Urothelium cell line (cell line): Measurements from ENCODE around the gene EPHA6.
"Not testable (repeated sequence)": the region's sequence is repeated elsewhere in the genome, so short reads cannot be mapped to it uniquely, and the experiment has no call there.

Source experiments
- DNase-seq: peaks from one replicate; pipeline ENCODE4 v3.0.0; 2011; ENCODE audit warnings: low spot score, mixed read lengths
- FAIRE-seq: peaks from 2 replicates; lab custom pipeline; 2011; peaks lifted over from hg19 to GRCh38; lab: Jason Lieb, UNC

Gene EPHA6

DNA sequence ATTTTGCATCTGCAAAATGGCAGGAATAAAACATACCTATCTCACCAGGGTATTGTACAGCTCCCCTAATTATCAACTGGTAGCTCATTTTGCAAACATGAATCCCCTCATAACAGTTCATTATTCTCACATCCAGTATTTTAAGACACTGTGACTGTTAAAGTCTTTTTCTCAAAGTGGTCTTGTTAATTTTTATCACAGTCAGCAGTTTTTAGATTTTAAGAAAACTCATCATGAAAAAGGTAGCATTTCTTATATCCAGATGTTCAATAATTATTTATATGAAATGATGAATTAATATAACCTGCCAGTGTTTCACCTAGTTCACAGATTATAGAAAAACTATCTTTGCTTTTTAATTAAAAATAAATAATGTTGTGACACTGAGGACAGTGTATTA, 595.2 kb downstream of the EPHA6 start:
- FAIRE-seq = no peak

DNA sequence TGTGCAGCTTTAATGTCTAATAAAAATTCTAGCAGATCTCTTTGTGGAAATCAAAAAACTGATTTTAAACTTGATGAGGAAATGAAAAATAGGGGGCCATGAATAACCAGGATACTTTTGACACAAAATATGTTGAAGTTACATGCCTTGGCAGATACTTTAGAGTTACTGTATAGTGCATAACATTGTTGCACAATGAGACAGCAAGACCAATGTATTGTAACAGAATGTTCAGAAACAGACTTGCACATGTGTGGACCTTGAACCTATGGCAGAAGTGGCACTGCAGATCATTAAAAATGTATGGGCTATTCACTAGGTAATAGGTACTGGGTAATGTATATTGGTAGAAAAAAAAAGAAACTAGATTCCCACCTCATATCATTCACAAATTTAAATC, 607.2 kb downstream of the EPHA6 start:
- DNase-seq (no peak), FAIRE-seq (no peak)

More for the DNA sequence above, 595.2 kb downstream of the EPHA6 start:
- no peak for DNase-seq

DNA sequence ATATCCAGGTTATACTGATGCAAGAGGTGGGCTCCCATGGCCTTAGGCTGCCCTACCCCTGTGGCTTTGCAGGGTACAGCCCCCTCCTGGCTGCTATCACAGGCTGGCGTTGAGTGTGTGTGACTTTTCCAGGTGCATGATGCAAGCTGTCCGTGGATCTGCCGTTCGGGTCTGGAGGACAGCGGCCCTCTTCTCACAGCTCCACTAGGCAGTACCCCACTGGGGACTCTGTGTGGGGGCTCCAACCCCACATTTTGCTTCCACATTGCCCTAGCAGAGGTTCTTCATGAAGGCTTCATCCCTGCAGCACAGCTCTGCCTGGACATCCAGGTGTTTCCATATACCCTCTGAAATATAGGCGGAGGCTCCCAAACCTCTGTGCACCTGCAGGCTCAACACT, 610.6 kb downstream of the EPHA6 start:
- DNase-seq (no peak), FAIRE-seq (no peak)

DNA sequence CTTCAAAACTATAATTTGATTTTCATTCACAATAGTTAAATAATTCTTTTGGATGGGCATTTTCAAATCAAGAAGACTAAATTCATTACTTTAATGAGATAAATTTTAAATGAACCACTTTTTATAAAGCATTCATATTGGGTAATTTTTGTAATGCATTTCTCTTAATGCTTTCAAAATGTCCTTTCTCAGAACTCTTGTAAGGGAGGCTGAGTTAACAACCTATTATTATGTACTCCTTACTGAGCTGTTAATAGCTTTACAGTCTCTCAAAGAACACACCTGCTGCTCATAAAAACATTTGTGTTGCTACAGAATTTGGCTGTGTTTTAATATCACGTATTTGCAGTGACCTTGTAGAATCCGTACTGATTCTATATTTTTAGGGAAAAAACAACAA, 616.2 kb downstream of the EPHA6 start:
- DNase-seq = no peak
- no peak for FAIRE-seq

DNA sequence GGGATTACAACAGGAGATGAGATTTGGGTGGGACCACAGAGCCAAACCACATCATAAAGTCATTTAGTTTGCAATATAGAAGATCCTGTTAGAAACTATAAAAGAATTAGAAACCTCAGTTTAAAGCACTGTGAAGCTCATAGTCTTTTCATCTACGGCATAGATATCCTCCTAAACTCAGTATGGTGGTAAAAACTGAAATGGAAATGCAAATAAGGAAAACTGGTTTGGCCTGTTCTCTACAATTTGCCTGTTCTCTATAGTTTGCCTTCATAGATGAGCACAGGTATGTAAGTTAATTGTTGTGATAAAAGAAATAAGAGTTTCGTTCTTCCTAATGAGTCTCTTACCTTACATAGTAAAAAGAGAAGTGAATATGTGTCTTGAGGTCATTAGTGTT, 618.5 kb downstream of the EPHA6 start:
- FAIRE-seq (no peak), DNase-seq (no peak)

DNA sequence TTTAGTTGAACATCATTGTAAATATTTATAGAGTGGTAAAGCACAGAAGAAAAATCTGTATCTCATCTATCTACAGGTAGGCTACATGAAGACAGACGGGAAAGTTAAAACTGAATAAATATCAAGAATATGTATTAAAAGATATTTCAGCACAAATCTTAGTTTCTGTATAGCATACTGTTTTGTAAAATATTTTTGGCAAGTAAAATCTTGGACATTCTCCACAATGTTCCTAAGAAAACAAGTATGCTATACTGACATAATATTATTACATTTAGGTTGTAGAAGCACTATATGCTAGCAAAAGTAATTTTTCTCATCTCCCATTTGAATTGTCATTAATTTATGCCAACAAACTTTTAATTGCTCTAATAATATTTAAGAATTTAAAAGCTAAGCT, 623.7 kb downstream of the EPHA6 start:
- DNase-seq (no peak), FAIRE-seq (no peak)

DNA sequence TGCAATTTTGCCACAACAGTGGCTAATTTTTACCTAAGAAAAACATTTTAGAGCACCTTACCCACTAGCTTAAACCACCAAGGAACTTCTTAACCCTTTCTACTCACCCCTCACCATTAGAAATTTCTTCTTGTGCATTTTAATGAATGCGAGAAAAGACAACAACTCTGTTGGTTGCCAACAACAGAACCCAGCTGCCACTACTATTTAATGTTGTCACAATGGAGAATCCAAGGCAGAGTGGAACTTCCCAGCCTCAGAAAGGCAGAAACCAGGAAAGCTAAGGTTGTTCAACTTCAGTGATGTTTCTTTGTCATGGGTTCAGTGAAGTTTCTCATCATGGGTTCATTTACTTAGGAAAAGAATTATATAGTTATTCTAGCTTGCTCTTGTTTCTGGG, 625.0 kb downstream of the EPHA6 start:
- FAIRE-seq (no peak), DNase-seq (no peak)

DNA sequence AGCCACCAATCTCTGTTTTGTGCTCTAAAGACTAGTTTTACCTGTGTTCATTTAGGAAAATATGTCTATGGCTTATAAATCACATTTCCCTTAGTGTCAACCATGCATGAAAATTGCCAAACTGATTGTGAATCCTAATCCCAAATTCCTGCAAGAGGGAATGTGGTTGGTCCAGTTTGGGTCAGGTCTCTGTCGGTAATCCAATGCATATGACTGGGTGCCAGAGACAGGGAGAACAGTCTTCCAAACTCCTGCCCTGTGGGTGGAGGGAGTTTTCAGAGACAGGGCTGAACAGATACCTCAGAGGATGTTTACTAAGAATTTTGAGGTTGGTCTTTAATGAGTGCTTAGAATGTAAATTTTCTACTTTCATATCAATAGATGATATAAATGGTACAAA, 649.6 kb downstream of the EPHA6 start:
- FAIRE-seq (no peak), DNase-seq (no peak)

DNA sequence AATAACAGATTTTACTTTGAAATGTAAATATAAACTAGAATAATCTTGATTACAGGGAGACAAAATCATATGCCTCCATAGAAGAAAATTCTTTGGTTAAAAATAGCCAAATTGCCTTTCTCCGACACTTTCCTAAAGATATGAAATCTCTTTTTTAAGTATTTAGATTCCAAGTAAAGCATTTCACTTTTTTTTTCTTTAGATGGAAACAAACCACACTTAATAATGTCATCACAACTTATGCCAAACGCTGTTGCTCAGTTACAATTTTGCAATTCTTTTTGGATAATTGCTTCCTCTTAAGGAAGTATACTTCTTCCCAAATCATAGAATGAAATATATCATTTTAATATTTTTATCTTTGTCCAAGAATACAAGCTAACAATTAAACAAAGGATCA, 656.1 kb downstream of the EPHA6 start:
- FAIRE-seq (no peak), DNase-seq (no peak)

DNA sequence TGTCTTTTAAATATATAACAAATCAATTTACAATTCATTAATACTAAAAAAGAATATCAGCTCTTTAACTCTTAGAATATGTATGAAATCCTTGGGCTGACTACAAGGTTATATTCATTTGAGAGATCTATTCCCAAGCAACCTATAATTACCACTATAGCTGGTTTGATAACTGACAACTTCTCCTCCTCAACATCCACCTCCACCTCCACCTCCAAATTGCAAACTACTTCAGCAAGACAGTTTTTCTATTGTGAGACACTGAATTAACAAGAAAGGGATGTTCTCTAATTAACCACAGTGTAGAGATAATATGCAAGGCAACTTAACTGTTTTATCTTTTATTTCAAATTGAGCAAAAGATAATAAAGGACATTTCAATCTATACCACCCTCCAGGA, 665.3 kb downstream of the EPHA6 start:
- DNase-seq (no peak), FAIRE-seq (no peak)

DNA sequence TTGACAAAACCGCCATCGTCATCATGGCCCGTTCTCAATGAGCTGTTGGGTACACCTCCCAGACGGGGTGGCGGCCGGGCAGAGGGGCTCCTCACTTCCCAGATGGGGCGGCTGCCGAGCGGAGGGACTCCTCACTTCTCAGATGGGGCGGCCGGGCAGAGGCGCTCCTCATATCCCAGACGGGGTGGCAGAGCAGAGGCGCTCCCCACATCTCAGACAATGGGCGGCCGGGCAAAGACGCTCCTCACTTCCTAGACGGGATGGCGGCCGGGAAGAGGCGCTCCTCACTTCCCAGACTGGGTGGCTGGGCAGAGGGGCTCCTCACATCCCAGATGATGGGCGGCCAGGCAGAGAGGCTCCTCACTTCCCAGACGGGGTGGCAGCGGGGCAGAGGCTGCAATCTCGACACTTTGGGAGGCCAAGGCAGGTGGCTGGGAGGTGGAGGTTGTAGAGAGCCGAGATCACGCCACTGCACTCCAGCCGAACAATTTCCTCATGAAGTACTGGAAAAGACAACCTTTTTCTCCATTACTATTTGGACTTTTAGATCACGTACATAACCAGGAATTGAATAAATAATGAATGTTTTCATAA, 666.4 kb downstream of the EPHA6 start:
- FAIRE-seq, DNase-seq: not testable (repeated sequence)

DNA sequence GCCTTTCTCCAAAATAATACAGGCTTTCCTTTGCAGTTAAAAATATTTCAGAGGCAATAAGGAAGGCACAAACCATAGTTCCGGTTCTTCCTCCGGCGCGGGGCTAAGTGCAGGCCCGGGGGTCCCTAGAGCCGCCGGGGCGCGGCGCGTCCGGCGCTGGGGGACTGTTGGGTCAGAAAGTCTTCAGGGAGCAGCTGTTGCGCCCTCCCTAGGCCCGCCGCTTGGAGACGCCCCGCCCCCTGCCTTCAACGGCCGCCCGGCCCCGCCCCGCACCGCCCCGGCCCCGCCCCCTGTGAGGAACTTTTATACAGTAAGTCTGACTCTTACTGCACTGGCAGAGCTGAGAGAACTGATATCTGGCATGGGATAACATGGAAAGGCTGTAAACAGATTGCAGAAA, 667.0 kb downstream of the EPHA6 start:
- FAIRE-seq (no peak), DNase-seq (no peak)

DNA sequence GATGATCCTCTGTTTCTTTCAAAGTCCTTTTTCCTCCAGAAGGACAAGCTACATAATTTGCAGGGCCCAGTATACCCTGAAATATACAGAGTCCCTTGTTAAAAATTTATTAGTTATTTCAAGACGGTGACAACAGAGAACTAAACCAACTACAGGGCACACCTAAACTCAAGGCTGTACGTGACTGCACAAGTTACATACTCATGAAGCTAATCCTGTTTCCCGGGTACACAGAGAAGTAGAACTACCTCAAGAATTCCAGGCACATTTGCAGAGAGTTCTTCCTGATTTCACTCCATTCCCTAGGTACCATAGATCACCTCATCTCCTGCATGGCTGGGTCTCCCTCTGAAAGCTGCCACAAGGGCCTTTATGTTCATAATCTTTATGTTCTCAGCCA, 670.8 kb downstream of the EPHA6 start:
- no peak for FAIRE-seq

DNA sequence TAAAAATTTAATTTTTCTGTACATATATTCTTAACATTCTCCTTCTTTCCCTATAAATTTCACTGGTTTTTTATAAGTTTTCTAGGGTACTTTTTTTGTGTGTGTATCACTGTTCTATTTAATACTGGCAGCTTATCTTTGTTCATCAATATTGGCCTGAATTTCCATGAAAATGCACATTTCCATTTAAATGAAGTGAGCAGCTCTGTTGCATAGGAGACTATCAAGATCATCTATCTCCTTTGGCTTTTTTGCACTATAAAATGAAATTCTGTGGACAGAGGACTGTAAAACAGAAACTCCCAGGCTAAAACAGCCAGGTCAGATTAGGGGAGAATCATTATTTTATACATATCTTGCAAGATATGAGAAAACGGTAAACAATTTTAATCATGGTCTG, 673.2 kb downstream of the EPHA6 start:
- DNase-seq (no peak), FAIRE-seq (no peak)

More for the DNA sequence above, 670.8 kb downstream of the EPHA6 start:
- DNase-seq = no peak

DNA sequence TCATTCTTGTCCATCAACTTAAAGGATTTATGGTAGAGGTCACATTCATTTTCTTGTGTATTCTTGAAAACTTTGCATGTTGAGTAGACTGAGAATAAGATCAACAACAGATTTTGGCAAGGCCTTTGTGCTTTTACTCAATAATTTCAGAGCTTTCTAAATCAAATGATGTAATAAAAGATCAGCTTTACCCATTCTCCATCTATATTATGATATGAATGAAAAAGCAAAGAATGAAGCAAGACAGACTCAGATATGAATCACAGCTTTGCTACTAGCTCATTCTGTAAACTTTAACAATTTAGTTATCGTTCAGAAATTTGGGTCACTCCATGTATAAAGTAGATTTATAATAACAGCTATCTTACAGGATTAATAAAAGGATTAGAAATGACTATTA, 674.3 kb downstream of the EPHA6 start:
- DNase-seq = no peak
- FAIRE-seq = no peak

DNA sequence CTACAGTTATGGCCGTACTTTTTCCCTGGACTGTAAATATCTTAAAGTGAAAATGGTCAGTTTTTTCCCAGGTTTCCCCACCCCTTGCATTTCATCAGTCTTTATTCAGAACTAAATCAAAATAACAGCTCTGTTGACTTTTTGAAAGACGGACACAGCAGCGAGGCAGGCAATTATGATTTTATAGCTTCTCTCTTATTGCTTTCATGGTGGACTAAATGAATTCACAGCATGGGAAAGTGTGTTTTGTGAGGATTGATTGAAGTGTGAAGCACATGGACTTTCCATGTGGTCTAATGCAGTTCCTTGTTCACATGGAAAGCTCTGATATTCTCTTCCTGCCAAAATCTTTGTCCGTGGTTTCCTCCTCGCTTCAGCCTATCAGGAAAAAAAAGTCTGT, 681.5 kb downstream of the EPHA6 start:
- DNase-seq (no peak), FAIRE-seq (no peak)

DNA sequence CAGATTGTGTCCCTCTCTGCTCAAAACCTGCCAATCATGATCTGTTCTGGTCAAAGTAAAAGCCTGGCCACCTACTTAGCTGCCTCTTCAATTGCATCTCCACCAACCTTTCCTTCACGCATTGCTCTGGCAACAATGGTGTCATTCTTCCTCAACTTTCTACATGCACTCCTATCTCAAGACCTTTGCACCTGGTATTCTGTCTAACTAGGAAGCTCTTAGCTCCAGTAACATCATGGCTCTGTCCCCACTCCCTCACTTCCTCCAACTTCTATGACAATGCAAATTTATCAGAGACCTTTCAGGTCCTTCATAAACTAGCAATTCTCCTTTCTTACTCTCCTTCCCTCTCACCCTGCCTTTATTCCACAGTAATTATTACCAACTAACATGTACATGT, 682.7 kb downstream of the EPHA6 start:
- FAIRE-seq = no peak
- DNase-seq = no peak

DNA sequence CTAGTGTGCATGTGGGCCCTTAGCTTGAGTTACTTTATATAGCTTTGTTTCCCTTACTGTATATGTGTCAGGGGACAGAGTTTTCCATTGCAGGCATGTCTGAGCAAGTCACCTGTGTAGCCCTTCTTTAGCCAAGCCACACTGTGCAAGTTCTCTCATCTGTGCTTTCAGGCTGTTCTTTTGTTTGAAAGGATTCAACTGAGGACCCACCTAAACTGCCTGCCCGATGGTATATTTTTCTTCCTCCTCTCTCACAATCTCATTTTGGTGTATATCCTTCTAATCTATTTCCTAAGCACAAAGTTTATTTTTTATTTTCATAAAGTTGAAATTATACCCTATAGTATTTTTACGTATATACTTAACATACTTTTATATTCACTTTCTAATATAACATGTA, 690.1 kb downstream of the EPHA6 start:
- FAIRE-seq = no peak

DNA sequence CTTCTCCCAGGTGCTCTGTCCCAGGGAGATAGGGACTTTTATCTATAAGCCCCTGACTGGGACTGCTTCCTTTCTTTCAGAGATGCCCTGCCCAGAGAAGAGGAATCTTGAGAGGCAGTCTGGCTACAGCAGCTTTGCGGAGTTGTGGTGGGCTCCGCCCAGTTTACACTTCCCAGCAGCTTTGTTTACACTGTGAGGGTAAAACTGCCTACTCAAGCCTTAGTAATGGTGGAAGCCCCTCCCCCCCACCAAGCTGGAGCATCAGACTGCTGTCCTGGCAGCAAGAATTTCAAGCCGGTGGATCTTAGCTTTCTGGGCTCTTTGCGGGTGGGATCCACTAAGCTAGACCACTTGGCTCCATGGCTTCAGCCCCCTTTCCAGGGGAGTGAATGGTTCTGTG, 696.4 kb downstream of the EPHA6 start:
- FAIRE-seq (no peak), DNase-seq (no peak)

More for the DNA sequence above, 690.1 kb downstream of the EPHA6 start:
- DNase-seq = no peak

DNA sequence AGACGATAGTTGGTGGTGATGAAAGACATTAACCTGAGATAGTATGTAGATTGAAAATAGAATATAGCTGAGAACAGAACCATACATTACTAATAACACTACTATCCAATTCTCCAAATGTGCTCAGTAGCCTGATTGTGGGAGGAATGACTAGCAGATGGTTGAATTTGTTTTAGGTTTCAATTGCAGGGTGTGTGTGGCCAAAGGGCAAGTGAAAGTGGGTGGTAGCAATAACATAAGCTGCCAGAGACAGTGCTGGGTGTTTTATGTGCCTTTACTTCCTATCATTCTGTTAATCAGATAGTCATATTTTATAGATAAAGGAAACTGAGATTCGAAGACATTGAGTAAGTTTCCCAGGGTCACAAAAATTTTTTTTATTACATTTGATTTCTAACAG, 700.7 kb downstream of the EPHA6 start:
- DNase-seq = no peak
- no peak for FAIRE-seq

DNA sequence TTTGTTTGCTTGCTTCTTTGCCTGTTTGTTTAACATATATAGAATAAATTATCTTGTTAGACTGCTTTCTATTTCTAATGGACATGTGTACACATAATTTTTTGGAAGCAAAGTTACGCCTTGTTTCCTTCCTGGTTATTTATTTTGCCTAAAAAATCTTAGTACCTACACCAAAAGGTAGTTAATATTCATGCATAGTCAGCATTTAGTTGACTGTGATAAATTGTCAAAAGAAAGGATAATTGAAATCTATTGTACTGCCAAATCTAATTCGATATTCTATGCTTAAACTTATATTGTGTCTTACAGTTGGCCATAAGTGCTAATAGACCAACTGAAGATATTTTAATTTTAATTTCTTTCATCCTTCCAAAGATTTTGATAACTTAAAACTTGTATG, 716.3 kb downstream of the EPHA6 start:
- FAIRE-seq (no peak), DNase-seq (no peak)

DNA sequence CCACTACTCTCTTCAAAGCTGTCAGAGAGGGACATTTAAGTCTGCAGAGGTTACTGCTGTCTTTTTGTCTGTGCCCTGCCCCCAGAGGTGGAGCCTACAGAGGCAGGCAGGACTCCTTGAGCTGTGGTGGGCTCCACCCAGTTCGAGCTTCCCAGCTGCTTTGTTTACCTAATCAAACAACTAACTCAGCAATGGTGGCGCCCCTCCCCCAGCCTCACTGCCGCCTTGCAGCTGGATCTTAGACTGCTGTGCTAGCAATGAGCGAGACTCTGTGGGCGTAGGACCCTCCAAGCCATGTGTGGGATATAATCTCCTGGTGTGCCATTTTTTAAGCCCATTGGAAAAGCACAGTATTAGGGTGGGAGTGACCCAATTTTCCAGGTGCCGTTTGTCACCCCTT, 733.2 kb downstream of the EPHA6 start:
- DNase-seq, FAIRE-seq: not testable (repeated sequence)

DNA sequence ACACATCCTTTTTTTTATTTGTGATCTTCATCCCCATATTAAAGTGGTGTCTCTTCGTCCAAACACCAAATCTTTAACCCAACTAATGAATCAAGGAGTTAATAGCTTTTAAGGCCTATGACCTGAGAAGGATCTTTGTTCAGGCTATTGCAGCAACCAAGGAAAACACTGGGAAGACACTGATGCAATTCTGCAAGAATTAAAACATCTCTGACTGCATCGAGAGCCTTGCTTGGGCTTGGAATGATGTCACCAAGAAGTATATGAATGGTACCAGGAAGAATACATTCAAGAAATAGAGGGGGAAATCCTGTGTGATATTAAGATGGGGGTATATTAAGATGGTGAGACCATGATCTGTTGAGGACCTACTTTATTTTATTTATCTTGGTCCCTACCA, 736.0 kb downstream of the EPHA6 start:
- FAIRE-seq (no peak), DNase-seq (no peak)
